ENCODE results near the gene PSME4. TPM values are rescaled to one million over a fixed set of nuclear protein-coding genes. Genes with fewer than 3 reads are reported as not detected.

The PSME4 gene
- 10 to 100 TPM; 39.2 to 66.6 (median 64.1) TPM for polyA plus RNA-seq (ENCODE audit: insufficient read length in 4 of 4)

- DNase-seq (ENCODE audit: low read depth in 4 of 4, low spot score in 3 of 4), result peak; percentile 68 to 82 (median 79)
These were observed at the start of gene PSME4 for GRCh38 chr2:53970724-53971602. PSME4 (minus strand) TSS chr2:53970993; CDS start chr2:53970784, 209 bp downstream.

GRCh38 chr2:54015798-54016699 is 45.3 kb upstream of the PSME4 start:
- no peak for DNase-seq (ENCODE audit: low read depth in 4 of 4, low spot score in 3 of 4)

GRCh38 chr2:54013996-54014395 is 43.2 kb upstream of the PSME4 start:
- DNase-seq (ENCODE audit: low read depth in 4 of 4, low spot score in 3 of 4), result no peak

DNA sequence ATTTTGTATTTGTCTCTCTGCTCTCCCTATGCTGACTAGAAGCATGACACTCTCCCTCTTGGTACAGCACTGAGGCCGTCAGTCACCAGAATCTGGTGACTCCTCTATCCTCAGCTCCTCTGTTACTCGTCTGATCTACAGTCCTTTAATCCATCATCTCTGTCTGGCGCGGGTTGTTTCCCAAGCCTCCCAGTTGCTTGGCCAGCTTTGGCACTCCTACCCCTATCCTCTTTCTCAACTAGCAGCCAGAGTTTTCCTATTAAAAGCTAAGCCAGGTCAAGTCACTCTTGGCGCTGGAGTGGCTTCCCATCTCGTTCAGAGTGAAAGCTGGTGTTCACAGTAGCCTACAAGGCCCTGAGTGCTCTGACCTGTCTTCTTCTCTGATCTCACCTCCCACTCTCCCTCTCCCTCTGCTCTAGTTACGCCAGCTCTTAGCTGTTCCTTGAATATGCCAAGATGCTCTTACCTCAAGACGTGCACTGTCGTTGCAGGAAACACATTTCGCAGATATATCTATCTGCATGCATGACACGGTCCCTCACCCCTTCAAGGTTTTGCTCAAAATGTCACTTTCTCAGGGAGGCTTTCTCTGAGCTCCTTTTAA is 41.8 kb upstream of the PSME4 start:
- no peak for DNase-seq (ENCODE audit: low read depth in 4 of 4, low spot score in 3 of 4)

DNA sequence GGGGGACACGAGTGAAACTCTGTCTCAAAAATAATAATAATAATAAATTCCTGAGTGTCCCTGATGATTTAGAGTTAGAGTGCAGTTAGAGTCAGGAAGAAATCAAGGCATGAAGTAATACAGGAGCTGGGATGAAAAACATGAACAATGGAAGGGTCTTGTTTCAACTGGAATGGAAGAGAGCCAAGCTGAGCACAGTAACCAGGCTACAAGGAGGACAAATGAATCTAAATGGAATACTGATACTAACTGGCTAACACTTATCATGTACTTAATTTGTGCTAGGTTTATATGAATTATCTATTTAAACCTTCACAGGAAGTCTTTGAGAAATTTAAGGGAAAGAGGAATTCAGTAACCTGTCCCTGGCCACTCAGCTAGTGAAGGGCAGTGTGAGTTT is 38.8 kb upstream of the PSME4 start:
- DNase-seq (ENCODE audit: low read depth in 4 of 4, low spot score in 3 of 4), result no peak

GRCh38 chr2:54008439-54008838 is 37.6 kb upstream of the PSME4 start:
- DNase-seq (ENCODE audit: low read depth in 4 of 4, low spot score in 3 of 4), result no peak

GRCh38 chr2:54000524-54000923 is 29.7 kb upstream of the PSME4 start:
- no peak for DNase-seq (ENCODE audit: low read depth in 4 of 4, low spot score in 3 of 4)

- no peak for DNase-seq (ENCODE audit: low read depth in 4 of 4, low spot score in 3 of 4)
These were observed 29.3 kb upstream of the PSME4 start for GRCh38 chr2:54000122-54000521.

DNA sequence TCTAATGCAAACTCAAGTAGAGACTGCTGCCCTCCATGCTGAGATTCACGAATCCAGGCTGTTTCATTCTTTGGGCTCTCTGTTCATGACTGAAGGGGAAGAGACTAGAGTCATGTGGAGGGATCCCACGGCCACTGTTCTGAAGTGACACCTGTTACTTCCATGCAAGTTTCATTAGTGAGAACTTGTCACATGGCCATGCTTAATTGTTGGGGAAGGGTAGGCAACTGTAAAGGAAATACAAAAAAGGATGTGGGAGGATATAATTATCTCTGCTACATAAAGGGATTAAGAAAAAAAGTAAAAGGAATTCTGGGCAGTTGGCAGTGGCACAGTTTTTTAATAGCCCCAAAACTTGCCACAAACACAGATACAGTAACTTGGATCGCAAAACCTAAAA is 28.0 kb upstream of the PSME4 start:
- no peak for DNase-seq (ENCODE audit: low read depth in 4 of 4, low spot score in 3 of 4)

GRCh38 chr2:53994818-53995808 is 24.3 kb upstream of the PSME4 start:
- no peak for DNase-seq (ENCODE audit: low read depth in 4 of 4, low spot score in 3 of 4)

- DNase-seq (ENCODE audit: low read depth in 4 of 4, low spot score in 3 of 4), result no peak
These were observed 21.2 kb upstream of the PSME4 start for GRCh38 chr2:53991948-53992347.

- no peak for DNase-seq (ENCODE audit: low read depth in 4 of 4, low spot score in 3 of 4)
These were observed 18.5 kb upstream of the PSME4 start for GRCh38 chr2:53989210-53989862.

- DNase-seq (ENCODE audit: low read depth in 4 of 4, low spot score in 3 of 4), result no peak
These were observed 16.6 kb upstream of the PSME4 start for GRCh38 chr2:53987336-53987921.

DNA sequence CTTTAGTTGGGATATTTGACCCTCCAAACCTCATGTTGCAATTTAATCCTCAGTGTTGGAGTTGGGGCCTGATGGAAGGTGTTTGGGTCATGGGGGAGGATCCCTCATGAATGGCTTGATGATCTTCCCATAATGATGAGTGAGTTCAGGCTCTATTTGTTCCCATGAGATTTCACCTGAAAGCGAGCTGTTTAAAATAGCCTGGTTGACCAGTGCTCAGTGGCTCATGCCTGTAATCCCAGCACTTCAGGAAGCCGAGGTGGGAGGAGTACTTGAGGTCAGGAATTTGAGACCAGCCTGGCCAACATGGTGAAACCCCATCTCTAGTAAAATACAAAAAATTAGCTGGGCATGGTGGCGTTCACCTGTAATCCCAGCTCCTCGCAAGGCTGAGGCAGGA is 14.9 kb upstream of the PSME4 start:
- no peak for DNase-seq (ENCODE audit: low read depth in 4 of 4, low spot score in 3 of 4)

GRCh38 chr2:53969968-53970723 is 647 bp downstream of the PSME4 start:
- DNase-seq (ENCODE audit: low read depth in 4 of 4, low spot score in 3 of 4), result peak in 1 of 4 donors; percentile 40

DNA sequence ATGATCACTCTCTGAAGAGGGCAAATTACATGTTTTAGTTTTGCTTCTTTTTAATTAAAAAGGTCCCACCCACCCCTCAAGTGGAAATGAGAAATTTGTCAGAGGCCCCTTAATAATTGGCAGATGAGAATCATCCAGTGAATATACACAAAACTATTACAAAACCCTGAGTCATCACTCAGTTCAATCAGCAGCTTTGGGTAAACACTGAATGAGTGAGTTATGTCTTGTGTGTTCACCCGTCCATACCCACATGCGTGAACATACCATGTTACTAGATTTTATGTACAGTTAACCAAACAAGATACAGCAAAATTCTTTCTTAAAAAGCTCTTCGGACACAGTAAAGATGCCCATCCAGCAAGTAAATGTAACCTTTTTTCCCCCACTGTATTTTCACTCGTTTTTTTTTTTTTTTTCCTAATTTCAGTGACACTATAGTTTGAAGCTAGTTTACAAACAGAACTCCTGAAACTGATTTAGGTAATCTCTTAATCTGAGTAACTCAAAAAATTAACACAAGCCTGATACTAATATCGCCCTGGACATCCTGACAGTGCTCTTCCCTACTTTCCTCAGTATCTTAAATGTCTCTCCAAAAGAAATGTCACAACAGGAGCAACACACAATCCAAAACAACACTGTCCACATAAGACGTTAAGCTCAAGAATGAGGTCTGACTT is 1.4 kb downstream of the PSME4 start:
- no peak for DNase-seq (ENCODE audit: low read depth in 4 of 4, low spot score in 3 of 4)

GRCh38 chr2:53964987-53965687 is 5.7 kb downstream of the PSME4 start:
- no peak for DNase-seq (ENCODE audit: low read depth in 4 of 4, low spot score in 3 of 4)
